A549 (cell line): ENCODE measurements around the gene MAML3. TPM values are rescaled to one million over a fixed set of nuclear protein-coding genes. Genes with fewer than 3 reads are reported as not detected.
A peak's percentile ranks its signal among the peaks of the same experiment; 100 is the strongest.

Source experiments
- ATAC-seq, 2 experiments: fragments of 200-7000 bp in 1 of 2; fragments of >200 bp in 1 of 2; cut with Nextera tagmentation in 1 of 2; cut with Tn5 transposase in 1 of 2; 3 replicates each; pipeline versions ENCODE4 v1.8.0 to v1.9.1; 2018 to 2020; ENCODE audit warnings: mild to moderate bottlenecking in 1 of 2, moderate library complexity in 1 of 2
- CTCF ChIA-PET: fragments of 300-600 bp; sonication (Branson Sonifier 250); formaldehyde crosslinking; extraction: SDS; loops from one replicate; lab custom pipeline; 2021; ENCODE audit warnings: antibody characterized with exemption, inconsistent platforms; lab: Yijun Ruan, JAX
- POLR2A ChIA-PET: fragments of 350-600 bp; formaldehyde crosslinking; extraction: SDS; loops from one replicate; lab custom pipeline; 2021; ENCODE audit warnings: antibody characterized with exemption, inconsistent platforms; lab: Yijun Ruan, JAX
- DNase-seq, 2 experiments: peaks; one replicate each; pipeline versions ENCODE4 v3.0.0 to v3.0.0-alpha.2; 2011 to 2016; ENCODE audit warnings: low read depth in 1 of 2, low spot score in 1 of 2
- FAIRE-seq: peaks from 2 replicates; lab custom pipeline; 2011; peaks lifted over from hg19 to GRCh38; lab: Jason Lieb, UNC
- H3K27ac ChIP-seq, 2 experiments: fragments of >200 bp; sonication (Bioruptor Twin); formaldehyde crosslinking; 3 replicates each; pipeline ENCODE4 v1.5.1; 2016 to 2017
- H3K4me1 ChIP-seq: fragments of >200 bp; sonication (Bioruptor Twin); formaldehyde crosslinking; 3 replicates; pipeline ENCODE4 v1.6.1; 2016
- H3K4me2 ChIP-seq: fragments of >200 bp; sonication (Bioruptor Twin); formaldehyde crosslinking; 3 replicates; pipeline ENCODE4 v1.6.1; 2016
- H3K4me3 ChIP-seq: fragments of >200 bp; sonication (Bioruptor Twin); formaldehyde crosslinking; 3 replicates; pipeline ENCODE4 v1.5.1; 2016
- H3K9me3 ChIP-seq: fragments of >200 bp; sonication (Bioruptor Twin); formaldehyde crosslinking; 3 replicates; pipeline ENCODE4 v1.6.1; 2016
- CEBPB ChIP-seq, 2 experiments: fragments of >200 bp in 1 of 2; sonication (Bioruptor Twin) in 1 of 2; formaldehyde crosslinking in 1 of 2; IDR thresholded peaks; 2 replicates each; pipeline ENCODE4 v1.6.1; 2012 to 2016
- FOSL2 ChIP-seq, 2 experiments: fragments of 450-650 bp in 1 of 2; fragments of >200 bp in 1 of 2; sonication (Bioruptor Twin) in 1 of 2; formaldehyde crosslinking; IDR thresholded peaks; 2 replicates each; pipeline versions ENCODE4 v1.5.0 to v1.6.1; 2016 to 2020; ENCODE audit warnings: mild to moderate bottlenecking in 1 of 2, moderate library complexity in 1 of 2
- GATA3 ChIP-seq: IDR thresholded peaks from 2 replicates; pipeline ENCODE4 v1.6.1; 2012; ENCODE audit warnings: borderline replicate concordance
- HDAC2 ChIP-seq: fragments of 200-600 bp; sonication (generic); IDR thresholded peaks from 2 replicates; pipeline ENCODE4 v1.6.1; 2016
- KDM1A ChIP-seq: fragments of 200-600 bp; sonication (generic); IDR thresholded peaks from 2 replicates; pipeline ENCODE4 v1.6.1; 2016; ENCODE audit warnings: low read depth, mild to moderate bottlenecking
- MAFK ChIP-seq: fragments of 450-650 bp; IDR thresholded peaks from 2 replicates; pipeline ENCODE4 v1.6.1; 2014; ENCODE audit not compliant: partially characterized antibody
- NPAS2 ChIP-seq: fragments of 250-450 bp; sonication (Bioruptor Pico); IDR thresholded peaks from 2 replicates; pipeline ENCODE4 v1.8.0; 2022; ENCODE audit warnings: mild to moderate bottlenecking, moderate library complexity, borderline replicate concordance
- NR3C1 ChIP-seq: fragments of >200 bp; sonication (Bioruptor Twin); formaldehyde crosslinking; IDR thresholded peaks from 3 replicates; pipeline ENCODE4 v1.6.1; 2017
- RFX5 ChIP-seq: fragments of 450-650 bp; IDR thresholded peaks from 2 replicates; pipeline ENCODE4 v1.7.1; 2014; ENCODE audit warnings: antibody characterized with exemption, mild to moderate bottlenecking, moderate library complexity
- SMC3 ChIP-seq: fragments of >200 bp; sonication (Bioruptor Twin); formaldehyde crosslinking; IDR thresholded peaks from 3 replicates; pipeline ENCODE4 v1.6.1; 2018; ENCODE audit warnings: inconsistent platforms
- ZC3H11A ChIP-seq: fragments of 450-650 bp; IDR thresholded peaks from 2 replicates; pipeline ENCODE4 v1.6.1; 2014; ENCODE audit warnings: antibody characterized with exemption, mild to moderate bottlenecking
- ZSCAN20 ChIP-seq: fragments of 250-450 bp; sonication (Bioruptor Pico); IDR thresholded peaks from 2 replicates; pipeline ENCODE4 v1.8.0; 2022; ENCODE audit warnings: mild to moderate bottlenecking, moderate library complexity
- WGBS: methylation state at CpG from one replicate; pipeline ENCODE4 v1.1.6; 2017; ENCODE audit errors: missing lambda C conversion rate; 5-methylcytosine and 5-hydroxymethylcytosine counted together
- polyA plus RNA-seq, 4 experiments: library from polyadenylated mRNA; depleted of rRNA in 3 of 4; stranded (reverse); fragments of >200 nt; fragmentation: RNase III in 1 of 4; extraction: RNeasy Plus Mini Kit Qiagen cat#74134 plus additional on column Dnase treatment in 1 of 4; gene quantifications; 2 replicates in 3 of 4; 3 replicates in 1 of 4; pipeline ENCODE4 v1.2.3, GENCODE V29; 2011 to 2017
- TF ChIP-seq, protein P1 (sequence below): fragments of 150-350 bp; IDR thresholded peaks from 2 replicates; pipeline ENCODE4 v1.6.1; 2014; ENCODE audit warnings: low read depth, mild to moderate bottlenecking, low read length
- TF ChIP-seq, protein P2 (sequence below): fragments of 250-450 bp; sonication (Bioruptor Pico); IDR thresholded peaks from 2 replicates; pipeline ENCODE4 v1.5.0; 2020; ENCODE audit warnings: low read depth, mild to moderate bottlenecking, moderate library complexity
- TF ChIP-seq, protein P3 (sequence below): fragments of >200 bp; sonication (Bioruptor Twin); formaldehyde crosslinking; IDR thresholded peaks from 3 replicates; pipeline ENCODE4 v1.6.1; 2016

The MAML3 gene
- polyA plus RNA-seq, 2 of the 4 experiments (the other 2 are of a cell fraction), result 9.0 to 22.2 TPM

DNA sequence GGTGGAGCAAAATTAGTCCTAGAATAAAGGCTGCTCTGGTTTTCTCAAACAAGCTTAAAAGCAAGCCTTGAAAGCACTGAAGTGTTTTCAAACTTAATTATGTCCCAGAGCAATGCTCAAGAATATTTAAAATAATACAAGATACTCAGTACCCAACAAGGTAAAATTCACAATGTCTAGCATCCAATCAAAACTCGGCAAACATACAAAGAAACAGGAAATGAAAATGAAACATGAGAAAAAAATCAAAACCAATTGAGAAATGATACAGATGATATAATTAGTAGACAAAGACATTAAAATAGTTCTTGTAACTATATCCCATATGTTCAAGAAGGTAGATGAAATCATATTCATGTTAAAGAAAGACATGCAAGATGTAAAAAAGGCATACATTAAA, 45.0 kb upstream of the MAML3 start:
- CTCF ChIA-PET, result no interaction called here

DNA sequence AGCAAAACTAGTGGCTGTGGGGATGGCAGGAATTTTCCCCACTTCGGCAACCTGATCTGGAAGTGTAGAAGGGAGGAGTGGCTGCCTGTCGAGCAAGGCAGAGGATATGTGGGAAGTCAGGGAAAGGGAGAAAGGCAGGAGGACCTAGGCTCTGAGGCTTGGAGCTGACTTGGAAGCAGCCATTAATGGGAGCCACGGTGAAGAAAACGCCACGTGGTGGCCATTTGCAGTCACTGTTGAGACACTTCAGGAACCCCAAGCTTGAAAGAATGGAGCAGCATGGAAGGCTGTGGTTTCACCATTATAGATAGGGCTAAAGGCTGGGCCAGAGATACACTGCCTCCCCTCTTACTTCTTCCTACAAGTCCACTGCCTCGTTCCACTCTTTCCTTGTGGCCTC, 41.8 kb upstream of the MAML3 start:
- no peak for ATAC-seq

More for the DNA sequence above, 45.0 kb upstream of the MAML3 start:
- DNase-seq, result no peak
- TF ChIP-seq SMC3, result no peak
- TF ChIP-seq, protein P1, sequence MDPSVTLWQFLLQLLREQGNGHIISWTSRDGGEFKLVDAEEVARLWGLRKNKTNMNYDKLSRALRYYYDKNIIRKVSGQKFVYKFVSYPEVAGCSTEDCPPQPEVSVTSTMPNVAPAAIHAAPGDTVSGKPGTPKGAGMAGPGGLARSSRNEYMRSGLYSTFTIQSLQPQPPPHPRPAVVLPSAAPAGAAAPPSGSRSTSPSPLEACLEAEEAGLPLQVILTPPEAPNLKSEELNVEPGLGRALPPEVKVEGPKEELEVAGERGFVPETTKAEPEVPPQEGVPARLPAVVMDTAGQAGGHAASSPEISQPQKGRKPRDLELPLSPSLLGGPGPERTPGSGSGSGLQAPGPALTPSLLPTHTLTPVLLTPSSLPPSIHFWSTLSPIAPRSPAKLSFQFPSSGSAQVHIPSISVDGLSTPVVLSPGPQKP, result no peak
- TF ChIP-seq RFX5, result no peak
- no peak for TF ChIP-seq MAFK
- TF ChIP-seq ZC3H11A, result no peak
- TF ChIP-seq, protein P2, sequence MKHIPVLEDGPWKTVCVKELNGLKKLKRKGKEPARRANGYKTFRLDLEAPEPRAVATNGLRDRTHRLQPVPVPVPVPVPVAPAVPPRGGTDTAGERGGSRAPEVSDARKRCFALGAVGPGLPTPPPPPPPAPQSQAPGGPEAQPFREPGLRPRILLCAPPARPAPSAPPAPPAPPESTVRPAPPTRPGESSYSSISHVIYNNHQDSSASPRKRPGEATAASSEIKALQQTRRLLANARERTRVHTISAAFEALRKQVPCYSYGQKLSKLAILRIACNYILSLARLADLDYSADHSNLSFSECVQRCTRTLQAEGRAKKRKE (CRISPR knock-in tag), result no peak
- TF ChIP-seq, all 56 proteins: peak for 0
- Histone ChIP-seq H3K27ac (no peak overlapping the region), H3K9me3 (no peaks in the 10 kb centered on the region), H3K4me2 (no peak overlapping the region), H3K4me3 (no peak overlapping the region), H3K4me1 (no peaks in the 10 kb centered on the region)
- FAIRE-seq, result no peak
- WGBS, result 80% methylated on average over 1 of the region's 1 CpG
- POLR2A ChIA-PET, result no interaction called here
- ATAC-seq, result no peak

DNA sequence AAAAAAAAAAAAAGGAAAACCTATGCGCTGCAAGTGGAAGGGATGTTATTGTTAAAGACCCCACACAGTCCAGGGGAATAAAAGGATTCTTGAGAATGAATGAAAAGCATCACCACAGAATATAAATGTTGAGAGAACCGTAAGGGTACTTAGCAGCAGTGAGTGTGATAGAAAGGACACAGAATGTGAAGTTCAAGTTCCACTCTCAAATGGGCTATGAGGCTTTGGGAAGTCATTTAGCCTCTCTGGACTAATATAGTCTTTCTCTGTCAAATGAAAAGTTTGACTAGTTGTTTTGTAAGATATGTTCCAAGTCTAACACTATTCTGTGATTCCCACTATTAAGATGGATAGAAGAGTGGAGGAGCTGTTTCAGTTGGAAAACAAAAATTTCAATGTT, 35.8 kb upstream of the MAML3 start:
- ATAC-seq (no peak), DNase-seq (no peak)
- Histone ChIP-seq H3K4me1 (peaks cover 25% of the 10 kb centered on the region), H3K27ac (no peak overlapping the region), H3K9me3 (no peaks in the 10 kb centered on the region), H3K4me3 (no peak overlapping the region)
- CTCF ChIA-PET, result interaction anchor here (0.7 kb wide), 1 partner anchor 140 kb away, joined by 5 read pairs; no protein-coding TSS in a partner anchor
- 91% methylated on average over 2 of the region's 2 CpGs for WGBS
- no peak for TF ChIP-seq GATA3
- TF ChIP-seq HDAC2, result no peak
- TF ChIP-seq, all 56 proteins: peak for 0
- POLR2A ChIA-PET, result no interaction called here
- no peak for FAIRE-seq
- H3K4me2 ChIP-seq, result no peak overlapping the region

More for the DNA sequence above, 41.8 kb upstream of the MAML3 start:
- 65% methylated on average over 6 of the region's 6 CpGs for WGBS
- POLR2A ChIA-PET, result no interaction called here
- peak in 1 of 2 experiments; percentile 15 for DNase-seq
- Histone ChIP-seq H3K4me1 (no peaks in the 10 kb centered on the region), H3K9me3 (no peaks in the 10 kb centered on the region), H3K4me3 (no peak overlapping the region), H3K27ac (no peak overlapping the region), H3K4me2 (no peak overlapping the region)
- CTCF ChIA-PET, result interaction anchor here (0.6 kb wide), 1 partner anchor 125 kb away, joined by 3 read pairs; no protein-coding TSS in a partner anchor
- no peak for FAIRE-seq
- TF ChIP-seq NR3C1 (no peak), NPAS2 (no peak), KDM1A (no peak)
- TF ChIP-seq, protein P2 (CRISPR knock-in tag), result no peak

DNA sequence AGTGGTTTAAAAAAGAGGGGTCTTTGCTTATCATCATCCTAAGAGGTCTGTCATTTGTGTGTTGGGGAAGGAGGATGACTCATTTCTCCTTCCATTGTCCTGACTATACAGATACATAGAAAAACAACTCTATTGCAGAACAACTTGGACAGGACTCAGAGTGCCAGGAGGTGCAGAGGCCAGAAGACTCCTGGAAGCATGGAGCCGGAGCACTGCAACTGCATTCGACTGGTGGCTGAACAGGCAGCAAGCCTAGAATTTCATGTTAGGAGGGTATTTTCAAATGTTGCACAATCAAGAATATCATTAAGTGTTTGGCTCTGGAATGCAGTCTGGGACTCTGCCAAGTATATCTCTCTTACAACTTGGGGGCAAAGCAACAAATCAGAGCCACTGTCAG, 35.0 kb upstream of the MAML3 start:
- ATAC-seq (no peak), DNase-seq (no peak), FAIRE-seq (no peak)
- CTCF ChIA-PET, result no interaction called here
- Histone ChIP-seq H3K4me3 (no peak overlapping the region), H3K4me1 (peaks cover 25% of the 10 kb centered on the region), H3K9me3 (no peaks in the 10 kb centered on the region), H3K4me2 (no peak overlapping the region), H3K27ac (no peak overlapping the region)
- POLR2A ChIA-PET, result no interaction called here
- TF ChIP-seq, protein P3, sequence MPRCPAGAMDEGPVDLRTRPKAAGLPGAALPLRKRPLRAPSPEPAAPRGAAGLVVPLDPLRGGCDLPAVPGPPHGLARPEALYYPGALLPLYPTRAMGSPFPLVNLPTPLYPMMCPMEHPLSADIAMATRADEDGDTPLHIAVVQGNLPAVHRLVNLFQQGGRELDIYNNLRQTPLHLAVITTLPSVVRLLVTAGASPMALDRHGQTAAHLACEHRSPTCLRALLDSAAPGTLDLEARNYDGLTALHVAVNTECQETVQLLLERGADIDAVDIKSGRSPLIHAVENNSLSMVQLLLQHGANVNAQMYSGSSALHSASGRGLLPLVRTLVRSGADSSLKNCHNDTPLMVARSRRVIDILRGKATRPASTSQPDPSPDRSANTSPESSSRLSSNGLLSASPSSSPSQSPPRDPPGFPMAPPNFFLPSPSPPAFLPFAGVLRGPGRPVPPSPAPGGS, result no peak
- TF ChIP-seq FOSL2 (IDR thresholded peaks at IDR 0.05) (no peak), FOSL2 (CRISPR knock-in tag; IDR thresholded peaks at IDR 0.05) (0 out of 2 replicates have a peak, but pooled peaks have one; percentile 7), CEBPB (IDR thresholded peaks at IDR 0.05) (peak; percentile 8 to 59; a peak in 2 of 4 replicates), ZSCAN20 (no peak)
- TF ChIP-seq, protein P2 (CRISPR knock-in tag), result no peak
- 73% methylated on average over 2 of the region's 2 CpGs for WGBS
